HUES6 (cell line): ENCODE measurements around the gene TUG1.

Source experiments
- H3K27ac ChIP-seq: 2 replicates; pipeline ENCODE4 v1.7.0; 2013; ENCODE audit warnings: low read depth, mild to moderate bottlenecking, low read length, inconsistent platforms
- H3K27me3 ChIP-seq: 2 replicates; pipeline ENCODE4 v1.6.1; 2013; ENCODE audit warnings: low read length; ENCODE audit not compliant: control insufficient read depth, insufficient read depth
- H3K36me3 ChIP-seq: 2 replicates; pipeline ENCODE4 v1.6.1; 2013; ENCODE audit warnings: low read length; ENCODE audit not compliant: control insufficient read depth, insufficient read depth
- H3K4me1 ChIP-seq: 2 replicates; pipeline ENCODE4 v1.6.1; 2013; ENCODE audit warnings: low read length; ENCODE audit not compliant: control insufficient read depth, insufficient read depth
- H3K4me3 ChIP-seq: 2 replicates; pipeline ENCODE4 v1.5.1; 2013; ENCODE audit warnings: low read depth, low read length
- H3K9ac ChIP-seq: one replicate; pipeline ENCODE4 v1.6.1; 2013; ENCODE audit warnings: mild to moderate bottlenecking, low read length
- H3K9me3 ChIP-seq: 2 replicates; pipeline ENCODE4 v1.6.1; 2013; ENCODE audit warnings: low read depth, low read length; ENCODE audit not compliant: control insufficient read depth, insufficient read depth

Gene TUG1

DNA sequence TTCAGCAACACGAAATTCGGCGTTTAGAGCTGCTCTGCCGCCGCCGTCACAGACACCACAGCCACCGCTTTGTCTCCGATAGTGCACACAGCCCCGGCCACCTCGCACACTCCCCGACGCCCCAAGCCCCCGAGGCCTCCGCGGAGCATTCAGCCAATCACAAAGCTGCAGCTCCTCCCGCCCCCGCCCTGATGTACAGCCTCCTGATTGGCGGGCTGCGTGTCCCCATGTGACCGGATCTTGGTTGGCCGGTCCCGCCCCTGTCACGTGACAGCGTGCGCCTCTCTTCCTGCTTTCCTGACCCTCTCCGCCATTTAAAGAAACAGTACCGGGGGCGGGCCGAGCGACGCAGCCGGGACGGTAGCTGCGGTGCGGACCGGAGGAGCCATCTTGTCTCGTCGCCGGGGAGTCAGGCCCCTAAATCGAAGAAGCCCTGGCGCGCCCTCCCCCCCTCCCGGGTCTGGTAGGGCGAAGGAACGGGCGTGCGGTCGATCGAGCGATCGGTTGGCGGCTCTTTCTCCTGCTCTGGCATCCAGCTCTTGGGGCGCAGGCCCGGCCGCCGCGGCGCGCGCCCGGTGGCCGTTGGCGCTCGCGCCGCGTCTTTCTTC, at the start of gene TUG1:
TSS of gene TUG1 (plus strand) at position 342 of the 608 bp plus-strand sequence.
- Histone ChIP-seq H3K27me3 (no peaks in the 10 kb centered on the region), H3K4me3 (peak within 1 kb of the TSS; percentile 86), H3K9me3 (peaks cover 37% of the 10 kb centered on the region), H3K4me1 (peaks cover 19% of the 10 kb centered on the region), H3K27ac (peak within 1 kb of the TSS; percentile 99), H3K9ac (peak within 1 kb of the TSS; percentile 94), H3K36me3 (peaks cover 45% of the 10 kb centered on the region)

DNA sequence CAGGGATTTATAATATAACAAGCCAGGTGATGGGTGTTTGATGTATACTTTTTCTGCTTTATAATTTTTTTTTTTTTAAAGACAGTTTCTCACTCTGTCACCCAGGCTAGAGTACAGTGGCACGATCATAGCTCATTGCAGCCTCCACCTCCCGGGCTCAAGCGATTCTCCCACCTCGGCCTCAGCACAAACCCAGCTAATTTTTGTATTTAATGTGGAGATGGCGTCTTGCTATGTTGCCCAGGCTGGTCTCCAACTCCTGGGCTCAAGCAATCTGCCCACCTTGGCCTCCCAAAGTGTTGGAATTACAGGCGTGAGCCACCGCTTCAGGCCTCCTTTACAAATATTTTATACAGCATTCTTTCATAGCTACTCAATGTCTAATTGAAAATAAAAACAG, 49.1 kb upstream of the TUG1 start:
- no peak overlapping the region for H3K4me3 ChIP-seq
- peaks cover 3% of the 10 kb centered on the region; the same call in 1 of the 2 replicates for H3K9me3 ChIP-seq
- no peak overlapping the region for H3K27ac ChIP-seq
- no peaks in the 10 kb centered on the region for H3K27me3 ChIP-seq
- H3K36me3 ChIP-seq = peaks cover 20% of the 10 kb centered on the region
- no peak overlapping the region for H3K9ac ChIP-seq
- no peaks in the 10 kb centered on the region for H3K4me1 ChIP-seq

DNA sequence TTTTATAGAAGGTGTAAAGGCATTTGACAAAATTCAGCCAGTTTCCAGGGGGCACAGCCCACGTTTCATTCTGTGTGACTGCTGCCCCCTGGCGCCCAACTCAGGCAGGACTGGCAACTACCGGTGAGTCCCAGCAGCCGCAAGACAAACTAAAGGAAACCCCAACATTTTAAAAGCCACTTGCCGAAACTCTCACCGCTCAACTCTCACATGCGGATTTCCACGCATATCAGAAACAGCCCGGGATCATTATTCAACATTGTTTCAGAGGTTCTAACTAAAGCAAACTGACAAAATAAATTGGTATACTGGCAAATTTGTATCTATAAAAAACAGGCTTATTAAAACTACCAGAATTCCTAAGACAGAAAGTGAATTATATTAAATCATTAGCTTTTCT, 48.7 kb upstream of the TUG1 start:
- Histone ChIP-seq H3K9me3 (peaks cover 3% of the 10 kb centered on the region; the same call in 1 of the 2 replicates), H3K4me1 (no peaks in the 10 kb centered on the region), H3K4me3 (no peak overlapping the region), H3K27me3 (no peaks in the 10 kb centered on the region), H3K36me3 (peaks cover 24% of the 10 kb centered on the region), H3K27ac (no peak overlapping the region), H3K9ac (no peak overlapping the region)

- H3K27ac ChIP-seq = no peak overlapping the region
- H3K36me3 ChIP-seq = peaks cover 31% of the 10 kb centered on the region
- no peak overlapping the region for H3K9ac ChIP-seq
- H3K4me3 ChIP-seq = no peak overlapping the region
- H3K27me3 ChIP-seq = no peaks in the 10 kb centered on the region
- no peaks in the 10 kb centered on the region for H3K4me1 ChIP-seq
- H3K9me3 ChIP-seq = peaks cover 3% of the 10 kb centered on the region; the same call in 1 of the 2 replicates
Measured at GRCh38 chr22:30921108-30921507, 48.0 kb upstream of the TUG1 start.

- H3K27ac ChIP-seq = no peak overlapping the region
- H3K36me3 ChIP-seq = peaks cover 40% of the 10 kb centered on the region
- no peak overlapping the region for H3K9ac ChIP-seq
- H3K4me1 ChIP-seq = no peaks in the 10 kb centered on the region
- no peaks in the 10 kb centered on the region for H3K9me3 ChIP-seq
- H3K27me3 ChIP-seq = no peaks in the 10 kb centered on the region
- H3K4me3 ChIP-seq = no peak overlapping the region
Measured at GRCh38 chr22:30922151-30922611, 46.9 kb upstream of the TUG1 start.

DNA sequence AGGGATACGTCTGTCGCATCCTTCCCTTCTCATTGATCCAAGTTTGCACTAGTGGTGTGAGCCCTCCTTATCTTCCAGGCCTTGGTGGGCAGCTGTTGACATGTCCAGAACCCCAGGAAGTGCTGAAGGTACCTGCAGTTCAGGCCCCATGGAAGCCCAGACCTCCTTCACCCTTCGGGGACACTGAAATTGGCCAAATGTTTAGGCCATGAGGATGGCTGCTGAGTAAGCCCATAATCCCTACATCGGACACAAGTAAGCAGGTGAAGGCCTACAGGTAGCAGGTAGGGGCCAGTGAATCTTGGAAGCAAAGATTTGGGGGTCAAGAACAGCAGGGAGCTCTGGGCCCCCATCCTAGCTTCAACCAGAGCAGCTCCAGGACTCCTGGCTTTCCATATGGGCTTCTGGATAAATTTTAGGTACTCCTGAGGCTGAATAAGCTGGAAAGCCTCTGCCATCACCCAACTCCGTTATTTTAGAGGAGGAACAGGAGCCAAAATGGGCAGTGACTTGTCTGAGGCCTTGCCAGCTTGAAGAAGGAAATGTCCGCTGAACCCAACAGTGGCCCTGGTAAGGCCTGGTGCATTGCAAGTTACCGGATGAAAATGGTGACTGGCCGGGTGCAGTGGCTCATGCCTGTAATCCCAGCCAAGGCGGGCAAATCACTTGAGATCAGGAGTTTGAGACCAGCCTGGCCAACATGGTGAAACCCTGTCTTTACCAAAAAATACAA, 45.7 kb upstream of the TUG1 start:
- peaks cover 50% of the 10 kb centered on the region for H3K36me3 ChIP-seq
- H3K27ac ChIP-seq = no peak overlapping the region
- H3K27me3 ChIP-seq = no peaks in the 10 kb centered on the region
- no peak overlapping the region for H3K4me3 ChIP-seq
- no peaks in the 10 kb centered on the region for H3K9me3 ChIP-seq
- H3K9ac ChIP-seq = no peak overlapping the region
- no peaks in the 10 kb centered on the region for H3K4me1 ChIP-seq

DNA sequence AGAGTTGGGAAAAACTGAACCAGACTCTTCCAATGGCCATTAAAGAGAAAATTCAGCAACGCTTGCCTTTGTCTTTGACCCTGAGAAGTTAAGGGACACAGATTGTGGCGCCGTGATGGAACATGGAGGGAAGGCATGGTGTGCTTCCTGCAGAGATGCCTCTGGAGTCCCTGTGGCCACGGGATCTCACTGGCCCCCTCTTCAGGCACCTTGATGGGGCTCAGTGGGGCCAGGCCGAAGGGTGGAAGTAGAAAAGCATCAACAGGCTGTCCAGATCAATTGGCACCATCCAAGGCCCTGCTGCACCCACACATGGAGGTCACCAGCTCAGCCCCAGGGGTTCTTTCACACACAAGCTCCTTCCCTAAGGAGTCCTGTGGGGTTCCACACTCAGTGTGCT, 43.4 kb upstream of the TUG1 start:
- Histone ChIP-seq H3K9ac (no peak overlapping the region), H3K4me1 (no peaks in the 10 kb centered on the region), H3K27ac (no peak overlapping the region), H3K9me3 (no peaks in the 10 kb centered on the region), H3K27me3 (no peaks in the 10 kb centered on the region), H3K4me3 (no peak overlapping the region), H3K36me3 (peaks cover 69% of the 10 kb centered on the region)

DNA sequence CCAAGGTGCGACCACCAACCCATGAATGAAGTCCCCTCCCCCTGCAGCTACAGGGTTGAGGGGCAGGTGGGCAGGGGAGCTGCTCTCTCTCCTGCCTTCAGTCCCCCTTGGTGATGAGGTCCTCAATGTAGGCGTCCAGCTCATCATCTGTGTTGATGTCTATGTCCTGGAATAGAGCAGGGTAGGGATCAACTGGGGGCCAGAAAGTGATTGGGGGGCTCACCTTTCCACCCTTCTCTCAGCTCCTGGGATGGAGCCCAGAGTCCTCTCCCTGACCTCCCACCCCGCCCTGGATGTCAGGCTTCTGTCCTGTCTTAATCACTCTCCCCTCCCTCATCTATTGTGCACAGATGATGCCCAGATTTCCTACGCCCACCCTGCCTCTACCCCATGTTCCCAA, 42.4 kb upstream of the TUG1 start:
- H3K9ac ChIP-seq = no peak overlapping the region
- H3K9me3 ChIP-seq = no peaks in the 10 kb centered on the region
- H3K27ac ChIP-seq = no peak overlapping the region
- H3K27me3 ChIP-seq = no peaks in the 10 kb centered on the region
- peaks cover 79% of the 10 kb centered on the region for H3K36me3 ChIP-seq
- no peak overlapping the region for H3K4me3 ChIP-seq
- no peaks in the 10 kb centered on the region for H3K4me1 ChIP-seq

- Histone ChIP-seq H3K9ac (no peak overlapping the region), H3K36me3 (peaks cover 90% of the 10 kb centered on the region), H3K4me3 (no peak overlapping the region), H3K9me3 (no peaks in the 10 kb centered on the region), H3K27me3 (no peaks in the 10 kb centered on the region), H3K27ac (no peak overlapping the region), H3K4me1 (no peaks in the 10 kb centered on the region)
Measured at GRCh38 chr22:30927806-30928205, 41.3 kb upstream of the TUG1 start.

GRCh38 chr22:30928401-30928800, 40.7 kb upstream of the TUG1 start:
- Histone ChIP-seq H3K27me3 (no peaks in the 10 kb centered on the region), H3K4me3 (no peak overlapping the region), H3K9me3 (no peaks in the 10 kb centered on the region), H3K27ac (no peak overlapping the region), H3K36me3 (peaks cover 91% of the 10 kb centered on the region), H3K4me1 (no peaks in the 10 kb centered on the region), H3K9ac (no peak overlapping the region)

- H3K4me3 ChIP-seq = no peak overlapping the region
- peaks cover 95% of the 10 kb centered on the region for H3K36me3 ChIP-seq
- H3K9me3 ChIP-seq = no peaks in the 10 kb centered on the region
- no peak overlapping the region for H3K9ac ChIP-seq
- H3K27me3 ChIP-seq = no peaks in the 10 kb centered on the region
- H3K27ac ChIP-seq = no peak overlapping the region
- H3K4me1 ChIP-seq = no peaks in the 10 kb centered on the region
Measured at GRCh38 chr22:30930228-30930627, 38.8 kb upstream of the TUG1 start.
